HepG2 (cell line): Measurements from ENCODE around the gene ANG. TPM values are rescaled to one million over a fixed set of nuclear protein-coding genes. Genes with fewer than 3 reads are reported as not detected.

ENCODE experiments used
- AGO1 ChIP-seq: fragments of 200-400 bp; formaldehyde crosslinking; IDR thresholded peaks from 2 replicates; pipeline ENCODE4 v1.6.1; 2017; ENCODE audit warnings: mild to moderate bottlenecking, low read depth, low read length, moderate library complexity; ENCODE audit not compliant: poor library complexity, severe bottlenecking
- ASH2L ChIP-seq: fragments of 300-600, 200-600 bp; sonication (generic); IDR thresholded peaks from 2 replicates; pipeline ENCODE4 v1.7.0; 2017; ENCODE audit warnings: low read depth, mild to moderate bottlenecking, moderate library complexity, mixed read lengths, low read length; ENCODE audit not compliant: insufficient read length
- CCDC6 ChIP-seq: sonication (generic); formaldehyde crosslinking; IDR thresholded peaks from 2 replicates; pipeline ENCODE4 v1.8.1; 2022; ENCODE audit warnings: mild to moderate bottlenecking, missing genetic modification reagents, moderate library complexity
- EED ChIP-seq: sonication (generic); formaldehyde crosslinking; IDR thresholded peaks from 2 replicates; pipeline ENCODE4 v1.5.0; 2020; ENCODE audit warnings: mild to moderate bottlenecking, missing genetic modification reagents
- ETV6 ChIP-seq: sonication (generic); formaldehyde crosslinking; conservative IDR thresholded peaks from 2 replicates; pipeline ENCODE4 v1.4.0; 2020; ENCODE audit warnings: missing genetic modification reagents
- FOXA3 ChIP-seq: IDR thresholded peaks from 2 replicates; pipeline ENCODE4 v1.6.1; 2016; ENCODE audit warnings: missing genetic modification reagents, missing compliant biosample characterization
- FOXC1 ChIP-seq: sonication (generic); formaldehyde crosslinking; IDR thresholded peaks from 2 replicates; pipeline ENCODE4 v1.8.0; 2022; ENCODE audit warnings: mild to moderate bottlenecking, missing genetic modification reagents, borderline replicate concordance
- FOXK1 ChIP-seq: sonication (generic); formaldehyde crosslinking; IDR thresholded peaks from 2 replicates; pipeline ENCODE4 v1.4.0; 2020; ENCODE audit warnings: low read depth, missing genetic modification reagents, borderline replicate concordance
- HDAC1 ChIP-seq: sonication (generic); formaldehyde crosslinking; IDR thresholded peaks from 2 replicates; pipeline ENCODE4 v1.5.1; 2020; ENCODE audit warnings: mild to moderate bottlenecking, missing genetic modification reagents
- HMGXB3 ChIP-seq: sonication (generic); formaldehyde crosslinking; IDR thresholded peaks from 2 replicates; pipeline ENCODE4 v1.4.0; 2020; ENCODE audit warnings: missing genetic modification reagents, borderline replicate concordance
- KDM5A ChIP-seq: fragments of 200-600 bp; sonication (generic); IDR thresholded peaks from 2 replicates; pipeline ENCODE4 v1.7.0; 2018; ENCODE audit warnings: antibody characterized with exemption, mild to moderate bottlenecking, low read length, borderline replicate concordance
- KLF6 ChIP-seq: IDR thresholded peaks from 2 replicates; pipeline ENCODE4 v1.8.0; 2016; ENCODE audit warnings: missing biosample characterization, missing genetic modification reagents
- KMT2A ChIP-seq: sonication (generic); formaldehyde crosslinking; IDR thresholded peaks from 2 replicates; pipeline ENCODE4 v1.4.0; 2020; ENCODE audit warnings: missing genetic modification reagents
- ONECUT2 ChIP-seq: sonication (generic); formaldehyde crosslinking; IDR thresholded peaks from 2 replicates; pipeline ENCODE4 v1.4.0; 2020; ENCODE audit warnings: missing genetic modification reagents
- POGZ ChIP-seq: sonication (generic); formaldehyde crosslinking; IDR thresholded peaks from 2 replicates; pipeline ENCODE4 v1.4.0; 2020; ENCODE audit warnings: mild to moderate bottlenecking, missing genetic modification reagents
- RFX5 ChIP-seq: IDR thresholded peaks from 2 replicates; pipeline ENCODE4 v1.6.1; 2011; ENCODE audit warnings: low read depth, low read length, improper control_type of control experiment
- SNRNP70 ChIP-seq: fragments of 200-400 bp; formaldehyde crosslinking; IDR thresholded peaks from 2 replicates; pipeline ENCODE4 v1.6.1; 2017; ENCODE audit warnings: mild to moderate bottlenecking, low read depth, low read length, moderate library complexity
- SPEN ChIP-seq: sonication (generic); formaldehyde crosslinking; IDR thresholded peaks from 2 replicates; pipeline ENCODE4 v1.5.1; 2020; ENCODE audit warnings: low read depth, mild to moderate bottlenecking, missing genetic modification reagents
- SRSF4 ChIP-seq: fragments of 200-400 bp; formaldehyde crosslinking; IDR thresholded peaks from one replicate; pipeline ENCODE4 v1.6.1; 2018; ENCODE audit warnings: mild to moderate bottlenecking, low read depth, low read length, moderate library complexity; ENCODE audit not compliant: poor library complexity, severe bottlenecking
- SSRP1 ChIP-seq: IDR thresholded peaks from 2 replicates; pipeline ENCODE4 v1.6.1; 2016; ENCODE audit warnings: control low read depth
- TBX3 ChIP-seq: fragments of 450-650 bp; IDR thresholded peaks from 2 replicates; pipeline ENCODE4 v1.6.1; 2017; ENCODE audit warnings: antibody characterized with exemption, mild to moderate bottlenecking, inconsistent platforms, borderline replicate concordance
- XRCC5 ChIP-seq: fragments of 200-400 bp; formaldehyde crosslinking; optimal IDR thresholded peaks from 2 replicates; pipeline ENCODE3; 2017; ENCODE audit warnings: mild to moderate bottlenecking, low read length
- ZMYM2 ChIP-seq: sonication (generic); formaldehyde crosslinking; IDR thresholded peaks from 2 replicates; pipeline ENCODE4 v1.8.0; 2022; ENCODE audit warnings: mild to moderate bottlenecking, missing genetic modification reagents
- ZNF253 ChIP-seq: sonication (generic); formaldehyde crosslinking; IDR thresholded peaks from 2 replicates; pipeline ENCODE4 v1.8.0; 2022; ENCODE audit warnings: mild to moderate bottlenecking, missing genetic modification reagents, borderline replicate concordance
- ZNF484 ChIP-seq: sonication (generic); formaldehyde crosslinking; IDR thresholded peaks from 2 replicates; pipeline ENCODE4 v1.5.1; 2020; ENCODE audit warnings: mild to moderate bottlenecking, low read depth, missing genetic modification reagents, borderline replicate concordance
- ZSCAN9 ChIP-seq: IDR thresholded peaks from 2 replicates; pipeline ENCODE4 v1.6.1; 2016; ENCODE audit warnings: borderline replicate concordance
- polyA plus RNA-seq, 8 experiments: library from polyadenylated mRNA; depleted of rRNA in 3 of 8; stranded (reverse) in 7 of 8; unstranded in 1 of 8; fragments of >200 nt; fragmentation: Illumina TruSeq in 4 of 8; extraction: Trizol in 4 of 8; gene quantifications; 2 replicates each; pipeline versions ENCODE4 v1.2.1 to v1.2.3, GENCODE V29; 2011 to 2016; ENCODE audit warnings: low read depth in 4 of 8, missing spikeins in 1 of 8, mixed read lengths in 1 of 8; ENCODE audit not compliant: insufficient read depth in 1 of 8
- total RNA-seq, 5 experiments: library from RNA; depleted of rRNA; stranded (reverse); fragments of >200 nt; fragmentation: Illumina TruSeq; extraction: Trizol; gene quantifications; 2 replicates each; pipeline ENCODE4 v1.2.3, GENCODE V29; 2016; ENCODE audit warnings: low read depth in 1 of 5

Gene ANG
- total and polyA plus RNA-seq, 2 of the 13 experiments (the other 11 are each of a cell fraction or from before 2014, with no cell fraction given): 83.6 to 401 TPM

GRCh38 chr14:20687362-20688166, 1.0 kb upstream of the ANG start (continued):
- TF ChIP-seq EED (no peak), SNRNP70 (no peak), XRCC5 (peak; percentile 54), SRSF4 (no peak), CCDC6 (CRISPR knock-in tag) (0 out of 2 replicates have a peak, but pooled peaks have one; percentile 64), FOXK1 (CRISPR knock-in tag) (peak; percentile 81), RFX5 (no peak), ZMYM2 (CRISPR knock-in tag) (0 out of 2 replicates have a peak, but pooled peaks have one; percentile 18), SPEN (no peak), ASH2L (peak; percentile 56), FOXA3 (CRISPR knock-in tag) (peak; percentile 96), POGZ (CRISPR knock-in tag) (no peak; the same call in 1 of the 2 replicates), TBX3 (no peak), KMT2A (no peak), KDM5A (no peak), SSRP1 (CRISPR knock-in tag) (peak; percentile 4), HDAC1 (peak; percentile 34; the same call in 1 of the 2 replicates), ZNF253 (CRISPR knock-in tag) (no peak), ETV6 (CRISPR knock-in tag) (no peak; the same call in 1 of the 2 replicates), AGO1 (no peak), HMGXB3 (no peak; the same call in 1 of the 2 replicates), ZSCAN9 (CRISPR knock-in tag) (no peak; the same call in 1 of the 2 replicates), FOXC1 (no peak), ONECUT2 (CRISPR knock-in tag) (0 out of 2 replicates have a peak, but pooled peaks have one; percentile 46), ZNF484 (no peak), KLF6 (peak; percentile 50; the same call in 1 of the 2 replicates)
